Lower leg skin (tissue), 4 donors: ENCODE data around the gene EEF1AKMT2. TPM values are rescaled to one million over a fixed set of nuclear protein-coding genes. Genes with fewer than 3 reads are reported as not detected.

Experiments used
- DNase-seq, 2 donors: peaks; one replicate each; pipeline ENCODE4 v3.0.0-alpha.2; 2019; ENCODE audit warnings: low spot score in 2 of 2
- H3K4me3 ChIP-seq: fragments of 200-600 bp; sonication (generic); 2 replicates; pipeline ENCODE4 v1.5.1; 2017; ENCODE audit warnings: mild to moderate bottlenecking, low read depth; ENCODE audit not compliant: poor library complexity, severe bottlenecking
- CTCF ChIP-seq, 3 donors: fragments of 450-650 bp; IDR thresholded peaks; one replicate each; pipeline ENCODE4 v1.5.1; 2016; ENCODE audit warnings: antibody characterized with exemption in 3 of 3, mild to moderate bottlenecking in 3 of 3, moderate library complexity in 2 of 3
- POLR2A ChIP-seq, 2 donors: fragments of 450-650 bp; IDR thresholded peaks; one replicate each; pipeline ENCODE4 v1.6.1; 2016 to 2017; ENCODE audit warnings: antibody characterized with exemption in 2 of 2, mild to moderate bottlenecking in 1 of 2, moderate library complexity in 1 of 2
- WGBS, 2 donors: methylation state at CpG; one replicate each; pipeline ENCODE4 v1.1.5; 2018; 5-methylcytosine and 5-hydroxymethylcytosine counted together
- intact Hi-C: fragments of 100-400 bp; cut with DNase I; formaldehyde crosslinking; loops from one replicate; pipeline ENCODE4 v1.15.0; 2023; ENCODE audit warnings: low total_unique reads
- total RNA-seq, 4 donors: library from RNA; depleted of rRNA; stranded (reverse); fragments of >200 nt; gene quantifications; one replicate each; pipeline ENCODE4 v1.1.0, GENCODE V29; 2016

The EEF1AKMT2 gene
- total RNA-seq, 4 donors from 2014 or later, result 10.6 to 18.8 (median 14.4) TPM

- DNase-seq, result peak in 1 of 2 donors; percentile 82
- intact Hi-C loops, result loop anchor here (2.0 kb wide), 1 partner anchor 203 kb away; no protein-coding TSS in a partner anchor
- H3K4me3 ChIP-seq, result no peak overlapping the region
- TF ChIP-seq CTCF (IDR thresholded peaks at IDR 0.05), result no peak
- no peak for TF ChIP-seq POLR2A (IDR thresholded peaks at IDR 0.05)
- WGBS, 2 donors, result 32 to 40% methylated on average over 9 of the region's 9 CpGs
These were observed 49.7 kb downstream of the EEF1AKMT2 start for GRCh38 chr10:124741922-124742412.

GRCh38 chr10:124741281-124741921 is 50.3 kb downstream of the EEF1AKMT2 start:
- no peak overlapping the region for H3K4me3 ChIP-seq
- TF ChIP-seq CTCF (IDR thresholded peaks at IDR 0.05) (peak in 1 of 3 donors; percentile 92), POLR2A (IDR thresholded peaks at IDR 0.05) (no peak)
- intact Hi-C loops, result no loop called here
- peak; percentile 83 to 95 for DNase-seq
- 15 to 18% methylated on average over 13 of the region's 13 CpGs for WGBS, 2 donors

- H3K4me3 ChIP-seq, result no peak overlapping the region
- intact Hi-C loops, result no loop called here
- TF ChIP-seq CTCF (IDR thresholded peaks at IDR 0.05), result no peak
- no peak for TF ChIP-seq POLR2A (IDR thresholded peaks at IDR 0.05)
- DNase-seq, result peak in 1 of 2 donors; percentile 95
- WGBS, 2 donors, result 6 to 7% methylated on average over 18 of the region's 18 CpGs
These were observed 51.1 kb downstream of the EEF1AKMT2 start for GRCh38 chr10:124740369-124741280.

- WGBS, 2 donors, result 15 to 20% methylated on average over 7 of the region's 7 CpGs
- no peak overlapping the region for H3K4me3 ChIP-seq
- no peak for DNase-seq
These were observed 51.7 kb downstream of the EEF1AKMT2 start for GRCh38 chr10:124739986-124740368.

More at GRCh38 chr10:124739986-124740368, 51.7 kb downstream of the EEF1AKMT2 start:
- intact Hi-C loops, result loop anchor here (10.0 kb wide), 1 partner anchor 115 kb away; no protein-coding TSS in a partner anchor
- TF ChIP-seq CTCF (IDR thresholded peaks at IDR 0.05) (no peak), POLR2A (IDR thresholded peaks at IDR 0.05) (no peak)
